Peyer's patch (tissue), 4 donors: ENCODE results near the gene ZNF580.

Experiments used
- CTCF ChIP-seq, 6 experiments: fragments of 450-650 bp in 4 of 6; fragments of 200-600 bp in 2 of 6; sonication (generic) in 1 of 6; IDR thresholded peaks; one replicate each; pipeline ENCODE4 v1.5.1; 2017 to 2019; ENCODE audit warnings: antibody characterized with exemption in 6 of 6, mild to moderate bottlenecking in 3 of 6, moderate library complexity in 1 of 6
- POLR2A ChIP-seq, 2 donors: fragments of 450-650 bp; IDR thresholded peaks; one replicate each; pipeline ENCODE4 v1.5.1; 2017; ENCODE audit warnings: antibody characterized with exemption in 2 of 2, mild to moderate bottlenecking in 2 of 2, moderate library complexity in 2 of 2

- TF ChIP-seq CTCF (IDR thresholded peaks at IDR 0.05), result no peak
- TF ChIP-seq POLR2A (IDR thresholded peaks at IDR 0.05), result no peak
These were observed 38.8 kb downstream of the ZNF580 start for GRCh38 chr19:55679343-55680257.
